GM18508 (cell line): ENCODE data around the gene EBNA1BP2.
"Not testable (repeated sequence)": the region's sequence is repeated elsewhere in the genome, so short reads cannot be mapped to it uniquely, and the experiment has no call there.

Source experiments
- ATAC-seq: cut with Tn5 transposase; IDR thresholded peaks from one replicate; pipeline ENCODE4 v1.9.1; 2021; ENCODE audit warnings: moderate number of reproducible peaks; ENCODE audit not compliant: insufficient read depth, unreplicated experiment

Gene EBNA1BP2

DNA sequence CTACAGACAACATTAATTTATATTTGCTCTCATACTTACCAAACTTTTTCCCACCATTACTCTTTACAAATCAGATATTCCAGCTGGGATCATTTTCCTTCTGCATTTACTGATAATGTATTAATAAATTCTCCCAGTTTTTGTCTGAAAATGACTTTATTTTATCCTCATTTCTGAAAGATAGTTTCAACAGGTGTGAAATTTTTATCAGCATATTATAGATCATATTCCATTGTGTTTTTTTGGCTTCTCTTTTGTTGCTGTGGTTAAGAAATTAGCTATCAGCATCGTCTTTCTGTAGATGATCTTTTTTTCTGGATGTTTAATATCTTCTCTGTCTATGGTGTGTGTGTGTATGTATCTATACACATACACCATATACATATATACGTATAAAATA lies 2.8 kb upstream of the EBNA1BP2 start:
- ATAC-seq: no peak

DNA sequence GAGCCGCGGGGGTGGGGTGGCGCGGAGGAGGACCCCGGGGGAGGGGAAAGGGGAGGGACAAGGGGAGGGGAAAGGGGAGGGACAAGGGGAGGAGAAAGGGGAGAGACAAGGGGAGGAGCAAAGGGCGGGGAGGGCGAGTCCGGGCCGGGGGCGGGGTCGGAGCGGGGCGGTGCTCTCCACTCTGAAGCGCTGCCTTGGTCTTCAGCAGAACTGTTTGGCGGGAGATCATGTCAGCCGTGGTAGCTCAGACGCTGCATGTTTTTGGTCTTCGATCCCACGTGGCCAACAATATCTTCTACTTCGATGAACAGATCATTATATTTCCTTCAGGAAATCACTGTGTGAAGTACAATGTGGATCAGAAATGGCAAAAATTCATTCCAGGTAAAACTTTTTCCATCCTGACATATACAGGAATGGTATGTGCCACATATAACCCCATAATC lies 460 bp upstream of the EBNA1BP2 start:
- no peak for ATAC-seq

DNA sequence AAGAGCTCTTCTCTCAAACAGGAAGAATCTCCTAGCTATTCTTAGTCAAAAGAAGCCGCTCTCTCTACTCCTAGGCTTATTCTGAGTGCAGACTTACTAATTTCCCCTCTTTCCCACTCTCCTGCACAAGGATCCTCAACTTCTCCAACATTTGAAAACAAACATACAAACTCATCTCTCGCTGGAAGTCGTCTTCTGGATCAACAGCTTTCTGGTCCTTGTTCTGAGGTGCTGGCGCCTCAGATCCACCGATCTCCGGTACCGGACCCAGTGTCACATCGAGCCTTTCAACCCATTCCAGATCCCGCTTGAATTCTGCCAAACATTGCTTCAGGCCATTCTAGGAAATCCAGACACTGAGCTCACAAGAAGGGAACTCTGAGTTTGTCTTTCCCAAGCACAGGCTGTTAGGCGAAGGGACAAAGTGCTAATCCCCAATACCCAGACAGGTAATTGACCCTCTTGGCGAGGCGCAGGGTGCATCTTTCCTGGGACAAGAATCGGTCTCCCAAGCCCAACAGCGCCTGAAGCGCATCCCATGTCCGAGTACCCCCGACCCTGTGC lies 696 bp downstream of the EBNA1BP2 start:
- no peak for ATAC-seq

DNA sequence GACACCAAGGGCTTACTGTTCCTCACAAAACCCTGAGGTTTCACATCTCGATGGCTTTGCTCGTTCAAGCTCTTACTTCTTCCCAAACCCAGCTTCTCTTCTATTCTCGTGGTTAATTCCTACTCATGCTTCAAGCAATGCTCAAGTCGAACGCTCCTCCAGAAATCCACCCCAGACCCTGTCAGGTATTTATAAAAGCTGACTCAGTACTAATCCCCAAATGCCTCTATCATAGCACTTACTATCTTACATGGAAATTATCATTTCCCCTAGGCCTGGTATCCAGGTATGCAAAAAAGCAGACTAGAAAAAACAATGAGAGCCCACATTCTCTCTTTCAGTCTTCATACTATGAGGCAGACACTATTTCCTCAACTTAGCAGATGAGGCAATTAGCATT lies 6.3 kb downstream of the EBNA1BP2 start:
- no peak for ATAC-seq

DNA sequence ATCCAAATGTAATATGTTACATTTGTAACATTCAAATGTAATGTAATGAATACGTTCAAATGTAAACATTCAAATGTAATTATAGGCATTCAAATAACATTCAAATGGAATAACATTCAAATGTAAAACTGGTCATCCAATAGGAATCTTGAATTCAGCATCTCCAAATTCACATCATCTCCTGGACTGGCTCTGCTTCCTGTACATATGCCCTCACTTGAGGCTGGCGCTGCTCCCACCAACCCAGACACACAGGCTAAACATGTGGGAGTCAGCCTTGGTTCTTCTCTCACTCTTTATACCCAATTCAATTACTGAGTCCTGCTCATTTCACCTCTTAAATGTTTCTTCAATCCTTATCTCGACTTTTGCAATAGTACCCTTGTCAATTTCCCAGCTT lies 6.9 kb downstream of the EBNA1BP2 start:
- ATAC-seq: no peak

DNA sequence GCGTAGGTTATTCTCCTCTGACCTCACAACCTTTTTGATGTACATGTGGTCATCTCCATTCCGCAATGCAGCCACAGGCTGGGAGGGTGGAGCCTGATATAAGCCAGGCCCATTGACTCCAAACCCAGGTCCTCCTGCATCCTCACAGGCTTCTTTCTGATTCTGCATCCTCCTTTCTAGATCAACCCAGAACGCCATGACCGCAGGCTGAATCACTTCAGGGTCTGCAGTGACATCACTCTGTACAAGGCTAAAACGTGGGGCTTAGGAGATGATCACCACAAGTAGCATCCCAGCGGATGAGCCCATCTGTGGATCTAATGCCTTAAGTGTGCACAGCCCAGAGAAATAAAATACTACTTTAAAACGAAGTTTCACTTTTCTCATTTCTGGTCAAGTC lies 16.1 kb downstream of the EBNA1BP2 start:
- no peak for ATAC-seq

DNA sequence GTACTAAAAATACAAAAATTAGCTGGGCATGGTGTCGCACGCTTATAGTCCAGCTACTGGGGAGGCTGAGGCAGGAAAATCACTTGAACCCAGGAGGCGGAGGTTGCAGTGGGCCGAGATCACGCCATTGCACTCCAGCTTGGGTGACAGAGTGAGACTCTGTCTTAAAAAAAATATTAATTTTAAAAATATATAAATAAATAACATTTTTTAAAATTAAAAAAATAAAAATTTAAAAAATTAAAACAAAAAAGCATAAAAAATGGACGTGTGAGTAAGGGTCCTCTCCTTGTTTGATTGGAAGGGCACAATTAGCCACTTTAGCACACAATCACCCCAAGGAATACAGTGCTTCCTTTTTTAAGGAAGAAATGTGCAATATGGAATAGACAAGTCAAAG lies 18.6 kb downstream of the EBNA1BP2 start:
- ATAC-seq: no peak

DNA sequence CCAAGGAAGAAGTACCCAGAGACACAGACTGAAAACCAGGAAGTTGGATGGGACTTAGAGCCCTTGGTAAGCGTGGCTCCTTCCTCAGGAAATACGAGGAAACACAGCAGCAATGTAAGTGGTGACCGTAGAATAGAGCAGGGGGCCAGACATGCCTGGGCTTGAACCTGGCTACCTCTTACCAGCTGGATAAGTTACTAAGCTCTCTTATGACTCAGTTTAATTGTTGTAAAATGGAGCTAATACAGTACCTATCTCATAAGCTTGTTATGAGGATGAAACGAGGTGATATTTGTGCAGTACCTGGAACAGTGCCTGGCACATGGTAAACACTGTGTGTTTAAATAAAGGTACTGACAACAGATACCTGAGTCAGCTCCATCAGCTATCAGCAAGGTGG lies 19.2 kb downstream of the EBNA1BP2 start:
- no peak for ATAC-seq

DNA sequence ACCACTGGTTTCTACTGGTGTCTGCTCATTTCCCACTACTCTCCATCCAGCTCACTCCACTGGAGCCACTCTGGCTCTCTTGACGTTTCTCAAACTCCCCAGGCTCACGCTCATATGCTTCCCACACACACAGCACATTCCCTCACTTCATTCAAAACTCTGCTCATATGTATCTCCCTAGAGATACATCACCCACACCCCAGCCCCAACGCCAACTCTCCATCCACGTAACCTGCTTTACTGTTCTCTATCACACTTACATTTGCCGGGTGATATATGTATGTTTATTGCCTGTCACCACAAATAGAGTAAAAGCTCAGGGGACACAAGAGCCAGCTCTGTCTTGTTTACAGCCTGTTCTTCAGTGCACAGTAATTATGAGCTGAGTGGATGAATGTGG lies 22.2 kb downstream of the EBNA1BP2 start:
- ATAC-seq: no peak

DNA sequence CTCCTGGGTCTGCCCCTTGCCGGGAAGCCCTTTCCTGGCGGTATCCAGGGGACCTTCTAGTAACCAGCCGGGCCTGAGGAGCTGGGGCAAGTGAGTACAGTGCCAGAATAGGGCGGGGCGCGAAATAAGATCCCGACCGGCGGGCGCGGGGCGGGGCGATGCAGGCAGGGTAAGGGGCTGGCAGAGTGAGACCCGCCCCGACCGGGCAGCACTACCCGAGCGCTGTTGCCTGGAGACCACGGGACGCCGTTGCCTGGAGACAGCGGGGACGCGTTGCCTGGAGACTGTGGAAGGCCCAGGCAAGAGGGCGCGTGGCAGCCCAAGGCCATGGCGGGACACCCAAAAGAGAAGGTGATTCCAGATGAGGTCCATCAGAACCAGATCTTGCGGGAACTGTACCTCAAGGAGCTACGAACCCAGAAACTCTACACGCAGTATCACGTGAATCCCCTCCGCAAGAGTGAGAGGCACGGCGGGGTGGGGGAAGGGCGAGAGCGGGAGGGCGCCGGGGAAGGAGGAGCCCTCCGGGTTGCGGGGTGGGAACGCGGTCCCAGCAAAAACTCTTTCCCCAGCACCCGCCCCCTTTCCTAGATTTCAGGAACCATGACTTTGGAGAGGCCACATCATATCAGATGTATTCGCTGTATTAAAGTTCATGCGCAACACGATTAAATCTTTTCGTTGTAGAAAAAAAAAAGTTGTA lies 24.3 kb downstream of the EBNA1BP2 start:
- no peak for ATAC-seq

DNA sequence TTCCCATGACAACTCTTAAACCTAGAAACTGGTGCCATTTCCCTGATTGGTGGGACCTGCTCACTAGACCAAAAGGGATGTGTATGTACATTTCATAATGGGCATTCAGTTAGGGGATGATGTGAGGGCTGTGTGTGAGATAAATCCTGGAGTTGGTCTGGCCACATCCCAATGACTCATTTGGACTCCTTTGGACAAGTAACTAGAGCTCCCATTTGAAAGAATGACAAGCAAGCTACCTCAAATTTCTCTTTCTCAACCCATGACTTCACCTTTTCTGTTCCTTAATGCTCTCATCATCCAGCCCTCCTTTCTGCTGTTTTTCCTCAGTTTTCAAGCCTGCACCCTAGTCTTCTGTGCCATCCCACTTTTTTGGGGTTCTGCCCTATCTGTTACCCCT lies 27.9 kb downstream of the EBNA1BP2 start:
- no peak for ATAC-seq

DNA sequence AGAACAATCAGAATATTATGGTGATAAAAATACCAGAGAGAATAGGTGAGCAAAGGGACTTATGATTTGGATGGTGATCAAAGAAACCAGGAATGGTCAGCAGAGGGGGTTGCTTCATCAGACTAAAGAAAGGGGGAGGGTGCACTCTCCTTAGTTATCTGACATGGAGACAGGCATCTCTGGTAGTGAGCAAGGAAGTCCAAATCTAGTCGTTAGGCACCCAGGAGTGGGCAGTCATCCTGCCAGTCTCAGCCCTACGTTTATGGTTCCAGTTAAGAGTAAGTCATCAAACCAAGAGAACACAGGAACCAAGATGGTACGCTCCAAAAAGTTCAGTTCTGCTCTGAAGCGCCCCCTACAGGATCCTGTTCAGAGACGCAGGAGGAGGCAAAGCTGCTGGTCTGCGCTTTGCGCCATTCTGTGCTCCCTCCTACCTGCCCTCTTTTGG lies 28.6 kb downstream of the EBNA1BP2 start:
- ATAC-seq: no peak

DNA sequence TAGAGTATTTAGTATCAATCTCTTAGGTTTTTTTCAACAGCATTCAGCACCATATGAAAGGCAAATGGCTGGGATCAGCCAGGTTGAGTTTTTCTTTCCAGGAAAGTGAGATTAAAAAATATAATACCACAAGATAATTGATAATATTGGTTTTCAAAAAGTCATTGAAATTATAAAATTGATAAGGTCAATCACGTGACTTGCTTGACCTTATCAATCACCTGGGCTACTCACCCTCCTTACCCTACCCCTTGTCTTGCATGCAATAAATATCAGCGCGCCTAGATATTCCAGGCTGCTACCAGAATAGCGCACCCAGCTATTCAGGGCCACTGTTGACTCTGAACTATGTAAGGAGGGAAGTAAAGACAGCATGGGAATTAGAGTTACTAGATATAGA lies 31.5 kb downstream of the EBNA1BP2 start:
- no peak for ATAC-seq

DNA sequence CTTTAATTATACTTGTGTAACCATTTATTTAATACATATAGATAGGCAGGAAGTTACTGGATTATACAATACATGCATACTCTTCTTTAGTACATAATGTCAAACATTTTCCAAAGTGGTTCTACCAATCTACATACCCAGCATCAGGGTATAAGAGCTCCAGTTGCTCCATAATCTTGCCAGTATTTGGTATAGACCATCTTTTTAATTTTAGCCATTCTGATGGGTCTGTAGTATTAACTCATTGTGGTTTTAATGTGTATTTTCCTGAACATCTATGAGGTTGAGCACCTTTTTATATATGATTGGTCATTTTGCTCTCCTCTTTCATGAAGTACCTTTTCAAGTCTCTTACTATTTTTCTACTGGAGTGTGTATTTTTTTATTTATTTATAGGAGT lies 32.1 kb downstream of the EBNA1BP2 start:
- ATAC-seq: no peak

DNA sequence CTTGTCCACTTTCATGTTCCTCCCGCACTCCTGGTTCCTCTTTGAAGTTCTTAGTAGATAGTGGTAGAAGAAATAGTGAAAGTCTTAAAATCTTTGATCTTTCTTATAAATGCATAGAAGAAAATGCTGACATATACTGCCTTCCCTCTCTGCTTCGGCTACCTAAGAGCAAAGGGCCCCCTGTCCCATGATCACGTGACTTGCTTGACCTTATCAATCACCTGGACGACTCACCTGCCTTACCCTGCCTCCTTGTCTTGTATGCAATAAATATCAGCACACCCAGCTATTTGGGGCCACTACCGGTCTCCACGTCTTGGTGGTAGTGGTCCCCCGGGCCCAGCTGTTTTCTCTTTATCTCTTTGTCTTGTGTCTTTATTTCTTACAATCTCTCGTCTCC lies 32.8 kb downstream of the EBNA1BP2 start:
- not testable (repeated sequence) for ATAC-seq

DNA sequence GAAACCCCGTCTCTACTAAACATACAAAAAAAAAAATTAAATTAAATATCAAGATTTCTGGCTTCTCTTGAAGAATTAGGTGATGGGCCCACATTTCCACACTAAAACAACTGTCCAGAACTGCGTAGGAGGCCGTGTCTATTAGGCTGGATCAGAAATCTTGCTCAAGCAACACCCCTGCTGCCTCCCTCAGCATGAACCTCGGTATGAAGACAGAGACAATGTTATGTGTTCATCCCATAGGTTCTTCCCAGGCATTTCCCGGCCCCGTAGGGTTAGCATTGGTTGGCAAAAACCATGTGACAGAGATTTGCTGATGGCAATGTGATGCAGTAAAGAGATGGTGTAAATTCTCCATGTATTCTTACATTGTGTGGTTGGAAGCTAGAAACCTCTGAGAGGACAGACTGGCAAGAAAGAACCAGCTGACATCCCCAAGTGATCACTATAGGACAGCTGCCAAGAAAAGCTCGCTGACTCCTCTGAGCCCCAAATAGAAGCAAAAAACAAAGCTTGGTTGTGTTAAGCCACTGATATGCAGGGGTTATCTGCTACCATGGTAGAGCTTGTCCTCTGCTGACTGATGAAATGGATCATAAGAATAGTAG lies 34.5 kb downstream of the EBNA1BP2 start:
- ATAC-seq: no peak

DNA sequence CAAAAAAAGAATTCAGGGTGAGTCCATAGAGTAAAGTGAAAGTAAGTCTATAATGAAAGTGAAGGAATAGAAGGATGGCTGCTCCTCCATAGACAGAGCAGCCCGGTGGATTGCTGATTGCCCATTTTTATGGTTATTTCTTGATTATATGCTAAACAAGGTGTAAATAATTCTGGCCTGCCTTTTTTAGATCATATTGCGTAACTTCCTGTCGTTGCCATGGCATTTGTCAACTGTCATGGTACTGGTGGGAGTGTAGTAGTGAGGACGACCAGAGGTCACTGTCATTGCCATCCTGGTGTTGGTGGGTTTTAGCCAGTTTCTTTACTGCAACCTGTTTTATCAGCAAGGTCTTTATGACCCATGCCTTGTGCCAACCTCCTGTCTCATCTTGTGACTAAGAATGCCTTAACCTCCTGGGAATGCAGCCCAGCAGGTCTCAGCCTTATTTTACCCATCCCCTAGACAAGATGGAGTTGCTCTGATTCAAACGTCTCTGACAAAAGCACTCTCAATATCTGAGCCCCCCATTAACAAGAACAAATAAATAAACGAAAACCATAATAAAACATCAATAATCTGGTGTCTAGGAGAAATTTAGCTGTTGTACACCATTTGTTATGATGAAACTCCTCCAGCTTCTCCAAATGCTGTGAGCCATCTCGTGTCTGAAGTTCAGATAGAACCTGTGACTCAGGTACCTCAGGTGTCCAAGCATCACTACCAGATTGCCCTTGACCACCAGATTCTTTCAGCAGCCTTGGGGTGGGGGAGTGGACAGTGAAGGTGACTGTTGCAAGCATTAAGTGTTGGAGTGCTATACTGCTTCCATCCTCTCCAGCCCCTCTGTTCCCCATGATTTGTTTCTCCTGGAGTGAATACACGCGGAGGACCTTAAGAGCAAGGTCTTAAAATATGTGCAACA lies 36.0 kb downstream of the EBNA1BP2 start:
- no peak for ATAC-seq

DNA sequence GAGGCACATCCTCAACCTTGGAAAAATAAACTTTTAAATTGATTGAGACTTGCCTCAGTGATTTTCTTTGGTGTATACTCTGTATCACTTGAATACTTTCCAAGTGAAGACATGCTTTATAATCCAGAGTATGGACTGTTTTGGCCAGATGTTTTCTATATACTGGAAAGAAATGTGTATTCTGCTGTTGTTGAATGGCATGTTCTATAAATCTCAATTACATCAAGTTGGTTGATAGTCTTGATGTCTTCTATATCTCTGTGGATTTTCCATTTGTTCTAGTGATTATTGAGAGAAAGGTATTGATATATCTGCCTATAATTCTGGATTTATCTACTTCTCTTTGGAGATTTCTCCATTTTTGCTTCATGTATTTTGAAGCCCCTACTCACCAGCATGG lies 37.5 kb downstream of the EBNA1BP2 start:
- ATAC-seq: no peak

DNA sequence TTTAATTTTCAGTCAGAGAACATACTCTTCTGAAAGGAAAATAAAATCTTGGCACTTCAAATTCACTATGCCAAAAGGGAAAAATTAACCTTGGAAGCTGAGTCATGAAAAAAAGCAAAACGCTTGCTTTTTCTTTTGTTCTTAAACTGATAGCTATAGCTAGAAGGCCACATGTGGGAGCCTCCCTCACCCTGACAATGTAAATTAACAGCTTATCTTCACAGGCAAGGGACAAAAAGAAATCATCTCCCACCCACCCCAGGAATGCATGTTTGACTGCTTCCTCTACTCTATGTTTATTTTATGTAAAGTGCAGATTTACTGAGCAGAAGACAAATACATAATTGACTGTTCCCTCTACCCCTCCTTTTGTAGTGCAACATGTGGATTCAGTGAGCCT lies 38.0 kb downstream of the EBNA1BP2 start:
- no peak for ATAC-seq

DNA sequence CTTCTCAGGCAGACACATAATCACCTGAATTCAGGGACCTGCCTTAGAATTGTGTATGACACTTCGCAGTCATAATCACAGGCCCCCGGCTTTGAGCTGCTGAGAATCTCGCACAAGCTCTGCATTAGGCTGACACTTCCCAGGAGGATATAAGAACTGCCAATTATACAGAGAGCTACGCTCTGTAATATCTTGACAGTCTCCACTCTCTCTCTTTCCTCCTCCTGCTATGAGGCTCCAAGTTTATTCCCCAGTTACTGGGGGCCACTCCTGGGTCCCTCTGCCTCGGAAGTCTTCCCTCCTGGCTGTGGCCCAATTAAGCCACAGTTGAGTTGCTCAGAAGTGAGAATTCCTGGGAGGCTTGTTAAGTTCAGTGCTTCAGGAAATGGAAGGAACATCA lies 42.7 kb downstream of the EBNA1BP2 start:
- no peak for ATAC-seq

DNA sequence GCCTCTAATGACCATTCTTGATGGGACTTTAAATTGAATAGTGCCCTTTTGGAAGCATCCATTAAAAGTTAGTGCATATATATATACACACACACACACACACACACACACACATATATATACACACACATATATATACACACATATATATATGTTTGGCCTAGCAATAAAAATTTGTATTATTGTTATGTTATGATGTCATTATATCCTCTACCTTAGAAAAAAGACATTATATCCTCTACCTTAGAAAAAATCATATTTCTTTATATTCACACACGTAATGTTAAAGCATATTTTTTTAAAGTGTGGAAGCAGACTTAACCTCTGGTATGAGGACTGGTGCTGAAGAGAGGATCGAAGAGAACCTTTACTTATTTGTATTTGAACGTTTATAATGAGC lies 43.3 kb downstream of the EBNA1BP2 start:
- ATAC-seq: no peak
